CD4-positive, alpha-beta T cell (primary cell): ENCODE results near the gene PKNOX2. TPM values are rescaled to one million over a fixed set of nuclear protein-coding genes. Genes with fewer than 3 reads are reported as not detected.

ENCODE experiments used
- ATAC-seq: fragments of 200-7000 bp; cut with Tn5 transposase; one replicate; pipeline ENCODE4 v1.10.0; 2022; ENCODE audit warnings: mild to moderate bottlenecking; ENCODE audit not compliant: poor library complexity
- CTCF ChIA-PET: fragments of 350-600 bp; sonication (Branson Sonifier 250); formaldehyde crosslinking; loops from one replicate; lab custom pipeline; 2021; ENCODE audit warnings: antibody characterized with exemption, inconsistent platforms; lab: Charles Lee
- POLR2A ChIA-PET: fragments of 350-600 bp; sonication (Branson Sonifier 250); formaldehyde crosslinking; loops from one replicate; lab custom pipeline; 2021; ENCODE audit warnings: antibody characterized with exemption, inconsistent platforms; lab: Charles Lee
- DNase-seq, 14 experiments: peaks; one replicate each; pipeline ENCODE4 v3.0.0-alpha.2; 2013 to 2020; ENCODE audit warnings: mixed read lengths in 2 of 14
- H3K27ac ChIP-seq, 2 donors: one replicate each; pipeline versions ENCODE4 v1.5.1 to v1.7.0; 2013; ENCODE audit warnings: low read length in 2 of 2, low read depth in 1 of 2, mild to moderate bottlenecking in 1 of 2
- H3K27me3 ChIP-seq, 2 experiments: 1 replicate in 1 of 2; 2 replicates in 1 of 2; pipeline versions ENCODE4 v1.6.1 to v1.7.0; 2013; ENCODE audit warnings: low read length in 2 of 2, control low read depth in 1 of 2, mild to moderate bottlenecking in 1 of 2, moderate library complexity in 1 of 2; ENCODE audit not compliant: insufficient read depth in 2 of 2, control insufficient read depth in 1 of 2
- H3K36me3 ChIP-seq: one replicate; pipeline ENCODE4 v1.6.1; 2013; ENCODE audit warnings: low read length, control low read depth; ENCODE audit not compliant: insufficient read depth
- H3K4me1 ChIP-seq: one replicate; pipeline ENCODE4 v1.6.1; 2013; ENCODE audit warnings: low read length, control low read depth; ENCODE audit not compliant: insufficient read depth
- H3K4me3 ChIP-seq: one replicate; pipeline ENCODE4 v1.5.1; 2013; ENCODE audit warnings: mild to moderate bottlenecking, low read length, moderate library complexity
- H3K9me3 ChIP-seq, 2 experiments: 1 replicate in 1 of 2; 2 replicates in 1 of 2; pipeline versions ENCODE4 v1.6.1 to v1.7.0; 2013; ENCODE audit warnings: low read length in 2 of 2, mild to moderate bottlenecking in 2 of 2, control low read depth in 1 of 2, moderate library complexity in 1 of 2; ENCODE audit not compliant: control insufficient read depth in 1 of 2, insufficient read depth in 1 of 2
- H3K27ac Mint-ChIP-seq: one replicate; pipeline ENCODE4 v1.8.0; 2020; ENCODE audit warnings: mixed read lengths
- H3K27me3 Mint-ChIP-seq: one replicate; pipeline ENCODE4 v1.8.0; 2021; ENCODE audit warnings: mixed read lengths
- H3K36me3 Mint-ChIP-seq: one replicate; pipeline ENCODE4 v1.8.0; 2021; ENCODE audit warnings: low read depth, mixed read lengths
- H3K4me1 Mint-ChIP-seq: one replicate; pipeline ENCODE4 v1.8.0; 2021; ENCODE audit warnings: low read depth, mixed read lengths
- H3K4me3 Mint-ChIP-seq: one replicate; pipeline ENCODE4 v1.8.0; 2020; ENCODE audit warnings: mild to moderate bottlenecking, mixed read lengths
- H3K9me3 Mint-ChIP-seq: one replicate; pipeline ENCODE4 v1.8.0; 2020; ENCODE audit warnings: mixed read lengths
- intact Hi-C, 2 experiments: fragments of 100-400 bp; cut with DNase I in 1 of 2; cut with micrococcal nuclease in 1 of 2; formaldehyde crosslinking; loops; one replicate each; pipeline versions ENCODE4 v1.15.1 to v1.9.0; 2023 to 2025; cut with DNase I, micrococcal nuclease
- total RNA-seq, 174 experiments: library from RNA in 2 of 174; stranded (reverse) in 2 of 174; gene quantifications; one replicate each; pipeline ENCODE4 v1.2.3 and lab custom pipeline; 2021 to 2026
- TF ChIP-seq, protein P1 (sequence below): fragments of 200-600 bp; IDR thresholded peaks from one replicate; pipeline ENCODE4 v1.8.0; 2022; ENCODE audit warnings: antibody characterized with exemption, mild to moderate bottlenecking

Gene PKNOX2
- total RNA-seq, 2 experiments from 2014 or later = not detected

DNA sequence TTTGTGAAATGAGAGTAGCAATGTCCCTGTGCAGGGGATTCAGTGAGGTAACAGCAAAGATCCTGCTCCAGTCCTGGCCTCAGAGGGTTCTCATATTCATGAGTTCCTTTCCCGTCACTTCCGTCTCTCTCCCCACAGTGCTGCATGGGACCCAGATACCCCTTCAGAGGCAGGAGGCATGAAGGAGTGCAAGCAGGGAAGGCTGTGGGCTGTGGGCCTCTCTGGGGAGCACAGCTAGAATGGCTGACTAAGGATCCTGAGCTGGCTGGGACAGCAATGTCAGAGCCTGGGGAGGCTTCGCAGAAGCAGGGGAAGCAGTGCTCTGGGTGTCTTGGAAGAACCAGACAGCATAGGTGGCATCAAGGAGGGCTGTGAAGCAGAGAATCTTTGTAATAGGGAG lies 13.0 kb downstream of the PKNOX2 start:
- H3K36me3 Mint-ChIP-seq = no peaks in the 10 kb centered on the region
- H3K36me3 ChIP-seq = no peaks in the 10 kb centered on the region
- no peaks in the 10 kb centered on the region for H3K4me1 ChIP-seq
- TF ChIP-seq, protein P1, sequence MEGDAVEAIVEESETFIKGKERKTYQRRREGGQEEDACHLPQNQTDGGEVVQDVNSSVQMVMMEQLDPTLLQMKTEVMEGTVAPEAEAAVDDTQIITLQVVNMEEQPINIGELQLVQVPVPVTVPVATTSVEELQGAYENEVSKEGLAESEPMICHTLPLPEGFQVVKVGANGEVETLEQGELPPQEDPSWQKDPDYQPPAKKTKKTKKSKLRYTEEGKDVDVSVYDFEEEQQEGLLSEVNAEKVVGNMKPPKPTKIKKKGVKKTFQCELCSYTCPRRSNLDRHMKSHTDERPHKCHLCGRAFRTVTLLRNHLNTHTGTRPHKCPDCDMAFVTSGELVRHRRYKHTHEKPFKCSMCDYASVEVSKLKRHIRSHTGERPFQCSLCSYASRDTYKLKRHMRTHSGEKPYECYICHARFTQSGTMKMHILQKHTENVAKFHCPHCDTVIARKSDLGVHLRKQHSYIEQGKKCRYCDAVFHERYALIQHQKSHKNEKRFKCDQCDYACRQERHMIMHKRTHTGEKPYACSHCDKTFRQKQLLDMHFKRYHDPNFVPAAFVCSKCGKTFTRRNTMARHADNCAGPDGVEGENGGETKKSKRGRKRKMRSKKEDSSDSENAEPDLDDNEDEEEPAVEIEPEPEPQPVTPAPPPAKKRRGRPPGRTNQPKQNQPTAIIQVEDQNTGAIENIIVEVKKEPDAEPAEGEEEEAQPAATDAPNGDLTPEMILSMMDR = no peak
- no peak for ATAC-seq
- no peaks in the 10 kb centered on the region for H3K9me3 Mint-ChIP-seq
- no peak overlapping the region for H3K27ac Mint-ChIP-seq
- H3K27me3 ChIP-seq = peaks cover 29 to 38% of the 10 kb centered on the region in 2 experiments
- no peak for DNase-seq
- intact Hi-C loops = no loop called here
- H3K4me1 Mint-ChIP-seq = no peaks in the 10 kb centered on the region
- peaks cover 88% of the 10 kb centered on the region for H3K27me3 Mint-ChIP-seq
- no peak overlapping the region for H3K27ac ChIP-seq
- H3K9me3 ChIP-seq = no peaks in the 10 kb centered on the region
- H3K4me3 Mint-ChIP-seq = no peak overlapping the region
- CTCF ChIA-PET = no interaction called here
- POLR2A ChIA-PET = no interaction called here
- H3K4me3 ChIP-seq = no peak overlapping the region

DNA sequence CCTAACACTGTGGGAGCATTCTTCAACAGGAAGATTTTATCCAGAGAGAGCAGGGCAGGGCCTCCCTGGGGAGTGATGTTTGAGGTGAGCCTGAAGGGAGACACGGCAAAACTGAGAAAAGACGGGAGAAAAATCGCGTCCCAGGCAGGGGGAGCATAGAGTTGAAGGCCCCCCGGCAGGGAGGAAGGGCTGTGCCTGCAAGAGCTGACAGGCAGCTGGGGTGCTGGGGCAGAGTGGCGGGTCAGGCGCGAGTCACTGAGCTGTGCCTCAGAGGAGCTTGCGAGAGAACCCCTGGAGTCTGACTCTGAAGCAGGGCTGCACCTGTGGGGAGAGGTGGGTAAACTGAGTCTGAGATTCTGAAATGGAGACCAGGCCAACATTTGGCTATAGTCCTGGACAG lies 14.8 kb downstream of the PKNOX2 start:
- Mint-ChIP-seq H3K4me3 (no peak overlapping the region), H3K36me3 (no peaks in the 10 kb centered on the region), H3K27ac (no peak overlapping the region), H3K4me1 (no peaks in the 10 kb centered on the region), H3K27me3 (peaks cover 80% of the 10 kb centered on the region), H3K9me3 (no peaks in the 10 kb centered on the region)
- Histone ChIP-seq H3K36me3 (no peaks in the 10 kb centered on the region), H3K27ac (no peak overlapping the region), H3K27me3 (peaks cover 19 to 27% of the 10 kb centered on the region in 2 experiments), H3K9me3 (no peaks in the 10 kb centered on the region), H3K4me1 (no peaks in the 10 kb centered on the region), H3K4me3 (no peak overlapping the region)
- ChIA-PET POLR2A (no interaction called here), CTCF (no interaction called here)
- DNase-seq (no peak), ATAC-seq (no peak)
- intact Hi-C loops = no loop called here
- TF ChIP-seq, protein P1 = no peak

DNA sequence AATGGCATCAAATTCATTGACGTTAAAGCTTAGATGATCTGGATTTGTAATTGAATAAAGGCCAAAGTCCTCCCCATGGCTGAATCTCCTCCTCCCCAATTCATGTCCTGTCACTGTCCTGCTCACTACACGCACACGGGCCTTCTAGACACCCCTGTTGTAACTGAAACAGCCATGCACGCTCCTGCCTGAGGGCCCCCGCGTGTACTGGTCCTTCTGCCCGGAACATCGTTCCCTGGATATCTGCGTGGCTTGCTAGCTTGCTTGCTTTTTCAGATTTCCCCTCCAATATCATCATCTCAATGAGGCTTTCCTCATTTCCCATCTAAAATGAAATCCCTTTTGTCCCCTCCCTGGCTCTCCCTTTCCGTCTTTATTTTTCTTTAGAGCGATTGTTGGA lies 15.3 kb downstream of the PKNOX2 start:
- DNase-seq = no peak
- POLR2A ChIA-PET = no interaction called here
- Mint-ChIP-seq H3K27me3 (peaks cover 80% of the 10 kb centered on the region), H3K27ac (no peak overlapping the region), H3K36me3 (no peaks in the 10 kb centered on the region), H3K4me1 (no peaks in the 10 kb centered on the region), H3K4me3 (no peak overlapping the region), H3K9me3 (no peaks in the 10 kb centered on the region)
- intact Hi-C loops = no loop called here
- TF ChIP-seq, protein P1 = no peak
- Histone ChIP-seq H3K27ac (no peak overlapping the region), H3K4me3 (no peak overlapping the region), H3K27me3 (peaks cover 18 to 25% of the 10 kb centered on the region in 2 experiments), H3K36me3 (no peaks in the 10 kb centered on the region), H3K9me3 (no peaks in the 10 kb centered on the region), H3K4me1 (no peaks in the 10 kb centered on the region)
- CTCF ChIA-PET = no interaction called here
- ATAC-seq = no peak
